Activated CD4-positive, alpha-beta memory T cell treated with anti-CD3 and anti-CD28 coated beads, Interleukin-2, amount 10 ng/mL, durations not matched to agents 7 days and 5 days (primary cell): ENCODE data around the gene MTARC2. TPM values are rescaled to one million over a fixed set of nuclear protein-coding genes. Genes with fewer than 3 reads are reported as not detected.

Source experiments
- total RNA-seq, 2 experiments: library from RNA; stranded (reverse); gene quantifications; one replicate each; pipeline ENCODE4 v1.2.3, GENCODE V29; 2021

Gene MTARC2
- total RNA-seq, 2 experiments from 2014 or later: not detected

Other genes with a start within 250 kb of the MTARC2 start
- gene MARK1, start 220.2 kb upstream of the MTARC2 start, total RNA-seq: not detected
- gene C1orf115, start 58.0 kb upstream of the MTARC2 start, total RNA-seq: 1 to 10 TPM; 1.2 to 1.5 TPM
- not detected for gene MTARC1, start 38.6 kb downstream of the MTARC2 start, total RNA-seq
- under 1 TPM; 0.20 to 0.33 TPM for gene HLX, start 131.1 kb downstream of the MTARC2 start, total RNA-seq